ENCODE data around the gene SRRM4.
A peak's percentile ranks its signal among the peaks of the same experiment; 100 is the strongest.

Gene SRRM4

GRCh38 chr12:119206348-119207062 is 225.2 kb downstream of the SRRM4 start:
- DNase-seq, result no peak

GRCh38 chr12:119207063-119207560 is 225.8 kb downstream of the SRRM4 start:
- no peak for DNase-seq

- peak; percentile 20 for DNase-seq
Measured at GRCh38 chr12:119208626-119209061, 227.3 kb downstream of the SRRM4 start.

- DNase-seq, result no peak
Measured at GRCh38 chr12:119211884-119212283, 230.5 kb downstream of the SRRM4 start.
